ENCODE data around the gene TRAPPC6A. TPM values are rescaled to one million over a fixed set of nuclear protein-coding genes. Genes with fewer than 3 reads are reported as not detected.

TRAPPC6A gene
- total and polyA plus RNA-seq, 2 of the 4 experiments (the other 2 are of a cell fraction), result 4.1 to 13.4 TPM

- Histone ChIP-seq H3K4me2 (ENCODE audit: low read depth, low read length) (no peak overlapping the region), H3K9me3 (ENCODE audit: control insufficient read depth, insufficient read depth, low read length) (no peaks in the 10 kb centered on the region), H2BK20ac (ENCODE audit: low read depth, low read length) (no peak overlapping the region), H3K14ac (replicated peaks; ENCODE audit: low read depth, low read length) (no peak overlapping the region), H3K79me1 (ENCODE audit: low read depth in 1 of 2, low read length in 2 of 2) (peaks cover 39 to 90% of the 10 kb centered on the region in 2 experiments), H3K36me3 (ENCODE audit: control insufficient read depth, insufficient read depth, low read length) (0 out of 2 replicates have a peak, but pooled peaks cover 6% of the 10 kb centered on the region), H3K9ac (ENCODE audit: low read depth, low read length) (no peak overlapping the region), H3K4ac (ENCODE audit: low read depth, low read length) (no peak overlapping the region), H2AK9ac (replicated peaks; ENCODE audit: low read depth, low read length, poor library complexity) (peak overlapping the region; percentile 52), H3K4me3 (ENCODE audit: insufficient read depth, low read depth, low read length) (no peak overlapping the region), H3K4me1 (ENCODE audit: control insufficient read depth, insufficient read depth, low read length) (peaks cover 2% of the 10 kb centered on the region; the same call in 1 of the 2 replicates), H2AK5ac (ENCODE audit: low read depth, low read length) (no peak overlapping the region), H2AFZ (replicated peaks; ENCODE audit: low read length, poor library complexity) (no peak overlapping the region), H3K9me1 (ENCODE audit: insufficient read depth, low read length) (peaks cover 19% of the 10 kb centered on the region), H4K20me1 (ENCODE audit: insufficient read depth, low read length) (peaks cover 69% of the 10 kb centered on the region), H2BK120ac (ENCODE audit: low read depth, low read length) (no peak overlapping the region), H4K5ac (ENCODE audit: low read depth, low read length) (no peak overlapping the region), H3K23ac (ENCODE audit: low read depth, low read length) (no peak overlapping the region), H2BK15ac (ENCODE audit: low read depth, low read length) (no peak overlapping the region), H4K91ac (ENCODE audit: insufficient read depth, low read depth, low read length) (no peak overlapping the region), H3K56ac (ENCODE audit: extremely low read depth, insufficient read depth, low read length) (no peak overlapping the region), H3K27ac (ENCODE audit: insufficient read depth, low read length) (no peak overlapping the region), H2BK5ac (ENCODE audit: low read depth, low read length, poor library complexity, severe bottlenecking) (no peak overlapping the region), H3K27me3 (ENCODE audit: control insufficient read depth, insufficient read depth, low read length) (no peaks in the 10 kb centered on the region), H4K8ac (ENCODE audit: low read depth in 2 of 2, low read length in 2 of 2) (no peak overlapping the region), H3K18ac (ENCODE audit: low read depth, low read length) (no peak overlapping the region)
- BruUV-seq (replicated peaks), result no TSS peak
- 71% methylated on average over 5 of the region's 8 CpGs; no CpG with 5 or more reads in 1 of the 2 experiments for WGBS, 2 experiments (ENCODE audit: extremely low coverage in 2 of 2, insufficient read length in 1 of 2)
- intact Hi-C loops (cut with micrococcal nuclease), result no loop called here
- in situ Hi-C loops (cut with MboI; ENCODE audit: low sequenced_read_pairs), result no loop called here
- TF ChIP-seq MAFK (IDR thresholded peaks at IDR 0.05; ENCODE audit: low read depth, low read length), result no peak
- TF ChIP-seq RFX5 (IDR thresholded peaks at IDR 0.05; ENCODE audit: low read depth, low read length), result no peak
- TF ChIP-seq FOS (IDR thresholded peaks at IDR 0.05; ENCODE audit: low read depth, low read length), result no peak
- no peak for TF ChIP-seq POLR2A (IDR thresholded peaks at IDR 0.05; ENCODE audit: low read depth, low read length)
- no peak for TF ChIP-seq RCOR1 (IDR thresholded peaks at IDR 0.05; ENCODE audit: insufficient replicate concordance, low read length)
- no peak for TF ChIP-seq CTCF (conservative IDR thresholded peaks at IDR 0.05; ENCODE audit: low read depth, low read length)
- no peak for TF ChIP-seq SMC3 (IDR thresholded peaks at IDR 0.05; ENCODE audit: low read depth, low read length)
- dilution Hi-C loops (cut with HindIII; ENCODE audit: low sequenced_read_pairs, unreplicated experiment), result no loop called here
- DNase-seq, result no peak
- ChIA-PET CTCF (no interaction called here), POLR2A (ENCODE audit: unreplicated experiment) (interaction anchor here (0.7 kb wide), 1 partner anchor 49 kb away, joined by 3 read pairs; no protein-coding TSS in a partner anchor)
- ATAC-seq (ENCODE audit: low read depth), result no peak
Measured at GRCh38 chr19:45133661-45134060, 44.4 kb downstream of the TRAPPC6A start.

Measured in IMR-90 (cell line).